H9 (cell line): Measurements from ENCODE around the gene PWWP2B. TPM values are rescaled to one million over a fixed set of nuclear protein-coding genes. Genes with fewer than 3 reads are reported as not detected.
A peak's percentile ranks its signal among the peaks of the same experiment; 100 is the strongest.

Experiments
- DNase-seq: peaks from one replicate; pipeline ENCODE4 v3.0.0-alpha.2; 2017
- H2AFZ ChIP-seq: one replicate; pipeline ENCODE4 v1.6.1; 2013; ENCODE audit warnings: mild to moderate bottlenecking, low read length, control low read depth, moderate library complexity
- H2AK5ac ChIP-seq: 2 replicates; pipeline ENCODE4 v1.6.1; 2013; ENCODE audit warnings: low read length, control low read depth, mixed read lengths; ENCODE audit not compliant: insufficient read length
- H2BK120ac ChIP-seq: one replicate; pipeline ENCODE4 v1.6.1; 2013; ENCODE audit warnings: low read depth, mild to moderate bottlenecking, low read length, control low read depth, inconsistent platforms; ENCODE audit not compliant: poor library complexity, severe bottlenecking
- H2BK12ac ChIP-seq: 2 replicates; pipeline ENCODE4 v1.6.1; 2013; ENCODE audit warnings: low read length, control low read depth, mixed read lengths, low read depth; ENCODE audit not compliant: insufficient read length
- H2BK15ac ChIP-seq: 2 replicates; pipeline ENCODE4 v1.6.1; 2013; ENCODE audit warnings: low read depth, low read length, control low read depth
- H2BK20ac ChIP-seq: one replicate; pipeline ENCODE4 v1.6.1; 2013; ENCODE audit warnings: low read depth, mild to moderate bottlenecking, low read length, control low read depth, inconsistent platforms; ENCODE audit not compliant: poor library complexity, severe bottlenecking
- H2BK5ac ChIP-seq: 2 replicates; pipeline ENCODE4 v1.6.1; 2013; ENCODE audit warnings: low read length, control low read depth, mixed read lengths; ENCODE audit not compliant: insufficient read length
- H3K14ac ChIP-seq: 2 replicates; pipeline ENCODE4 v1.6.1; 2013; ENCODE audit warnings: low read length, control low read depth; ENCODE audit not compliant: insufficient read depth
- H3K18ac ChIP-seq: 2 replicates; pipeline ENCODE4 v1.6.1; 2013; ENCODE audit warnings: low read depth, mild to moderate bottlenecking, mixed read lengths, low read length, control low read depth; ENCODE audit not compliant: insufficient read length
- H3K23ac ChIP-seq: 2 replicates; pipeline ENCODE4 v1.6.1; 2013; ENCODE audit warnings: low read length, control low read depth, mixed read lengths, low read depth; ENCODE audit not compliant: insufficient read length
- H3K23me2 ChIP-seq: 2 replicates; pipeline ENCODE4 v1.6.1; 2013; ENCODE audit warnings: low read depth, mild to moderate bottlenecking, mixed read lengths, low read length, control low read depth; ENCODE audit not compliant: insufficient read length, poor library complexity, severe bottlenecking
- H3K27ac ChIP-seq: 2 replicates; pipeline ENCODE4 v1.5.1; 2013; ENCODE audit warnings: low read length, control low read depth, mixed read lengths, low read depth; ENCODE audit not compliant: insufficient read length
- H3K27me3 ChIP-seq: 2 replicates; pipeline ENCODE4 v1.6.1; 2013; ENCODE audit warnings: low read length, control low read depth, inconsistent platforms; ENCODE audit not compliant: insufficient read depth
- H3K4ac ChIP-seq: 2 replicates; pipeline ENCODE4 v1.6.1; 2013; ENCODE audit warnings: low read depth, mild to moderate bottlenecking, control low read depth, inconsistent platforms, low read length, moderate library complexity
- H3K4me1 ChIP-seq: 2 replicates; pipeline ENCODE4 v1.6.1; 2013; ENCODE audit warnings: low read length, control low read depth, inconsistent platforms; ENCODE audit not compliant: insufficient read depth
- H3K4me2 ChIP-seq: 2 replicates; pipeline ENCODE4 v1.6.1; 2013; ENCODE audit warnings: low read length, control low read depth, mixed read lengths; ENCODE audit not compliant: insufficient read length, insufficient read depth
- H3K56ac ChIP-seq: 2 replicates; pipeline ENCODE4 v1.6.1; 2013; ENCODE audit warnings: low read depth, mild to moderate bottlenecking, mixed read lengths, low read length, control low read depth; ENCODE audit not compliant: insufficient read length
- H3K79me1 ChIP-seq: 2 replicates; pipeline ENCODE4 v1.6.1; 2013; ENCODE audit warnings: low read depth, mild to moderate bottlenecking, moderate library complexity, low read length, control low read depth, inconsistent platforms; ENCODE audit not compliant: insufficient read depth, poor library complexity, severe bottlenecking
- H3K79me2 ChIP-seq: 2 replicates; pipeline ENCODE4 v1.6.1; 2013; ENCODE audit warnings: low read length, control low read depth, inconsistent platforms; ENCODE audit not compliant: insufficient read depth
- H3K9ac ChIP-seq: 2 replicates; pipeline ENCODE4 v1.6.1; 2013; ENCODE audit warnings: low read length, control low read depth, mixed read lengths; ENCODE audit not compliant: insufficient read length; ENCODE audit errors: extremely low read depth
- H3K9me3 ChIP-seq: one replicate; pipeline ENCODE4 v1.6.1; 2013; ENCODE audit warnings: low read depth, low read length, inconsistent platforms; ENCODE audit not compliant: control insufficient read depth
- H3T11ph ChIP-seq: one replicate; pipeline ENCODE4 v1.6.1; 2013; ENCODE audit warnings: mild to moderate bottlenecking, low read length, control low read depth, inconsistent platforms
- H4K20me1 ChIP-seq: one replicate; pipeline ENCODE4 v1.6.1; 2013; ENCODE audit not compliant: control insufficient read depth, insufficient read length, insufficient read depth
- H4K5ac ChIP-seq: 2 replicates; pipeline ENCODE4 v1.6.1; 2013; ENCODE audit warnings: low read depth, mild to moderate bottlenecking, mixed read lengths, low read length, control low read depth; ENCODE audit not compliant: insufficient read length
- H4K8ac ChIP-seq: replicated peaks from 2 replicates; pipeline ENCODE4 v1.6.1; 2013; ENCODE audit warnings: low read length, control low read depth, mixed read lengths, low read depth; ENCODE audit not compliant: insufficient read length
- H4K91ac ChIP-seq: 2 replicates; pipeline ENCODE4 v1.6.1; 2013; ENCODE audit warnings: low read depth, mild to moderate bottlenecking, moderate library complexity, mixed read lengths, low read length, control low read depth; ENCODE audit not compliant: insufficient read length
- H3K27ac Mint-ChIP-seq, 3 experiments: 2 replicates in 2 of 3; 3 replicates in 1 of 3; pipeline ENCODE4 v1.8.0; 2020 to 2021; ENCODE audit warnings: mixed read lengths in 3 of 3, mild to moderate bottlenecking in 1 of 3, moderate library complexity in 1 of 3
- H3K27me3 Mint-ChIP-seq: 2 replicates; pipeline ENCODE4 v1.8.0; 2021; ENCODE audit warnings: low read depth, mild to moderate bottlenecking, moderate library complexity, mixed read lengths
- H3K36me3 Mint-ChIP-seq, 3 experiments: 2 replicates in 2 of 3; 3 replicates in 1 of 3; pipeline ENCODE4 v1.8.0; 2020 to 2021; ENCODE audit warnings: low read depth in 3 of 3, mixed read lengths in 3 of 3; ENCODE audit not compliant: insufficient read depth in 1 of 3
- H3K4me1 Mint-ChIP-seq, 2 experiments: 2 replicates each; pipeline ENCODE4 v1.8.0; 2020; ENCODE audit warnings: mixed read lengths in 2 of 2
- H3K4me3 Mint-ChIP-seq, 2 experiments: 2 replicates in 1 of 2; 3 replicates in 1 of 2; pipeline ENCODE4 v1.8.0; 2020 to 2021; ENCODE audit warnings: mild to moderate bottlenecking in 2 of 2, mixed read lengths in 2 of 2, moderate library complexity in 1 of 2
- H3K9me3 Mint-ChIP-seq, 2 experiments: 2 replicates in 1 of 2; 3 replicates in 1 of 2; pipeline ENCODE4 v1.8.0; 2020; ENCODE audit warnings: mild to moderate bottlenecking in 2 of 2, mixed read lengths in 2 of 2, moderate library complexity in 1 of 2
- CTCF ChIP-seq: fragments of 200-600 bp; sonication (generic); conservative IDR thresholded peaks from 3 replicates; pipeline ENCODE4 v1.8.0; 2021; ENCODE audit warnings: antibody characterized with exemption, mild to moderate bottlenecking
- WGBS: extraction: QIAGEN DNeasy Blood & Tissue Kit; methylation state at CpG from one replicate; pipeline ENCODE4 v1.1.7; 2013; ENCODE audit warnings: missing lambda C conversion rate, low lambda C conversion rate, mixed read lengths; ENCODE audit not compliant: insufficient read length; ENCODE audit errors: extremely low coverage; 5-methylcytosine and 5-hydroxymethylcytosine counted together
- total RNA-seq: library from RNA; stranded (reverse); gene quantifications from 2 replicates; pipeline ENCODE4 v1.2.1, GENCODE V29; 2021

PWWP2B gene
- total RNA-seq, 1 experiment from 2014 or later, result 10.0 TPM

GRCh38 chr10:132400547-132401151, 3.6 kb downstream of the PWWP2B start:
- Histone ChIP-seq H3K4me1 (no peaks in the 10 kb centered on the region), H2BK20ac (no peak overlapping the region), H3K14ac (no peak overlapping the region), H2AFZ (no peak overlapping the region), H3K23me2 (peaks cover 7% of the 10 kb centered on the region), H3K23ac (no peak overlapping the region), H3K9me3 (no peaks in the 10 kb centered on the region), H2BK12ac (no peak overlapping the region), H3T11ph (no peak overlapping the region), H4K20me1 (peaks cover 4% of the 10 kb centered on the region), H3K18ac (no peak overlapping the region), H2AK5ac (no peak overlapping the region), H4K8ac (no peak overlapping the region), H3K27me3 (no peaks in the 10 kb centered on the region), H4K5ac (no peak overlapping the region), H2BK5ac (no peak overlapping the region), H3K4me2 (no peak overlapping the region), H2BK120ac (no peak overlapping the region), H4K91ac (no peak overlapping the region), H3K27ac (no peak overlapping the region), H3K56ac (no peak overlapping the region), H3K4ac (no peak overlapping the region), H3K79me1 (no peaks in the 10 kb centered on the region), H2BK15ac (no peak overlapping the region), H3K9ac (no peak overlapping the region), H3K79me2 (no peaks in the 10 kb centered on the region)
- peaks cover 7% of the 10 kb centered on the region for H3K27me3 Mint-ChIP-seq
- no peak overlapping the region for H3K4me3 Mint-ChIP-seq
- H3K27ac Mint-ChIP-seq, result peak overlapping the region in 1 of 3 experiments; percentile 93; a peak in 1 of 7 replicates
- peaks cover 0 to 2% of the 10 kb centered on the region in 2 experiments; a peak in 1 of 5 replicates for H3K9me3 Mint-ChIP-seq
- no peak for TF ChIP-seq CTCF
- WGBS, result no CpG with 5 or more reads among the region's 17 CpGs
- peaks cover 12 to 19% of the 10 kb centered on the region in 2 experiments for H3K4me1 Mint-ChIP-seq
- DNase-seq, result no peak
- peaks cover 0 to 2% (median 2%) of the 10 kb centered on the region in 3 experiments; a peak in 5 of 7 replicates for H3K36me3 Mint-ChIP-seq
